Activated CD4-positive, alpha-beta T cell treated with anti-CD3 and anti-CD28 coated beads for 36 hours (primary cell): ENCODE measurements around the gene VPS36. TPM values are rescaled to one million over a fixed set of nuclear protein-coding genes. Genes with fewer than 3 reads are reported as not detected.
"Not testable (repeated sequence)": the region's sequence is repeated elsewhere in the genome, so short reads cannot be mapped to it uniquely, and the experiment has no call there.

Source experiments
- ATAC-seq: fragments of 200-7000 bp; cut with Tn5 transposase; one replicate; pipeline ENCODE4 v1.10.0; 2021; ENCODE audit warnings: mild to moderate bottlenecking, moderate library complexity
- CTCF ChIA-PET: fragments of 350-600 bp; sonication (Branson Sonifier 250); formaldehyde crosslinking; loops from one replicate; lab custom pipeline; 2021; ENCODE audit warnings: antibody characterized with exemption; lab: Charles Lee
- POLR2A ChIA-PET: fragments of 350-600 bp; sonication (Branson Sonifier 250); formaldehyde crosslinking; loops from one replicate; lab custom pipeline; 2021; ENCODE audit warnings: antibody characterized with exemption, inconsistent platforms; lab: Charles Lee
- DNase-seq: peaks from one replicate; pipeline ENCODE4 v3.0.0-alpha.2; 2020
- H3K27ac Mint-ChIP-seq: one replicate; pipeline ENCODE4 v1.8.0; 2021; ENCODE audit warnings: mixed read lengths
- H3K27me3 Mint-ChIP-seq: one replicate; pipeline ENCODE4 v1.8.0; 2021; ENCODE audit warnings: mixed read lengths
- H3K36me3 Mint-ChIP-seq: one replicate; pipeline ENCODE4 v1.8.0; 2021; ENCODE audit warnings: low read depth, mixed read lengths
- H3K4me1 Mint-ChIP-seq: one replicate; pipeline ENCODE4 v1.8.0; 2021; ENCODE audit warnings: mixed read lengths
- H3K4me3 Mint-ChIP-seq: one replicate; pipeline ENCODE4 v1.8.0; 2021; ENCODE audit warnings: mild to moderate bottlenecking, moderate library complexity, mixed read lengths
- H3K9me3 Mint-ChIP-seq: one replicate; pipeline ENCODE4 v1.8.0; 2021; ENCODE audit warnings: low read depth, mixed read lengths
- intact Hi-C, 2 experiments: fragments of 100-400 bp; cut with DNase I in 1 of 2; cut with micrococcal nuclease in 1 of 2; formaldehyde crosslinking; loops; one replicate each; pipeline versions ENCODE4 v1.14.2 to v1.15.1; 2022 to 2024; cut with DNase I, micrococcal nuclease
- total RNA-seq, 2 experiments: library from RNA; stranded (reverse); gene quantifications; one replicate each; pipeline ENCODE4 v1.2.3, GENCODE V29; 2021

Gene VPS36
- total RNA-seq, 2 experiments from 2014 or later: 27.4 to 29.8 TPM

DNA sequence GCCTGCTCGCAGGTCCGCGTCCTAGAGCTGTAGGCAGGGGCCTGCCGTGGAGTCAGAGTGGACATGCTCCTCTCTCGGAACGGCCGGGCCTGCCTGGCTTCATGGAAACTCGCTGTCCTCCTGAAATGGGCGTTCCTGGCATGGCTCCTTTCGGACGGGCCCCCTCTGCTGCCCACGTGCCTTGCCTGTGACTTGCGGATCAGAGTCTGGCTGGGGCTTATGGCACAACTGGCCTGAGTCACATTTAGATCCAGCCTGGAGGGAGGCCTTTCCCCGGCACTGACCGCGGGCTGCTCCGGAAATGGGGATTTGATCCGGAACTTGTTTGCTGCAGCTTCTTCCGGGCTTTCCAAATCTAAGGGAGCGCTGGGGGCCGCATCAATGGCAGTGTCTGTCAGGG lies 72.5 kb downstream of the VPS36 start:
- Mint-ChIP-seq H3K27me3 (no peaks in the 10 kb centered on the region), H3K9me3 (no peaks in the 10 kb centered on the region), H3K27ac (no peak overlapping the region), H3K4me1 (no peaks in the 10 kb centered on the region), H3K36me3 (no peaks in the 10 kb centered on the region), H3K4me3 (no peak overlapping the region)
- ATAC-seq: no peak
- intact Hi-C loops: no loop called here
- ChIA-PET POLR2A (no interaction called here), CTCF (no interaction called here)
- no peak for DNase-seq

DNA sequence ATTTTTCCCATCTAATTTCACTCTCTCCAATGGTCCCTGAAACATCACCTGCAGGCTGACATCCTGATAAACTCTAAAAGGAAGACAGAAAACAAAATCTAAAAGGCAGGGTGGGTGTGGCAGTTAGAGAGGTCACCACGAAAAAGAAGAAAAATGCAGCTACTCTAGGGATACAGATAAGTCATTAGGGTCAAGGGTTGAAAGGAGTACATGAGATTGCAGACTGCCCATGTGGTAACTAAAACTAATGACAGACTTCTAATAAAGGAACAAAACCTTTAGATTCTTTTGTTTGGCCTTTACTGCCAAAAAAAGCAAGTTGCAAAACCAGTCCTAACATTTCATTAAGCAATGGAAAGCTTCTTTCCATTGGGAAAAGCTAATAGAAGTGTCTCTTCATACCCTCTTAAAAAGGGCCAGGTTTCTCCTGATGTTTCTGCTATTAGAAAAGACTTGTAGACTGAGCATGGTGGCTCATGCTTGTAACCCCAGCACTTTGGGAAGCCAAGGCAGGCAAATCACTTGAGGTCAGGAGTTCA lies 75.5 kb downstream of the VPS36 start:
- Mint-ChIP-seq H3K9me3 (no peaks in the 10 kb centered on the region), H3K27me3 (no peaks in the 10 kb centered on the region), H3K4me1 (no peaks in the 10 kb centered on the region), H3K27ac (no peak overlapping the region), H3K36me3 (no peaks in the 10 kb centered on the region), H3K4me3 (no peak overlapping the region)
- ATAC-seq: no peak
- ChIA-PET POLR2A (no interaction called here), CTCF (no interaction called here)
- no peak for DNase-seq
- intact Hi-C loops: no loop called here

DNA sequence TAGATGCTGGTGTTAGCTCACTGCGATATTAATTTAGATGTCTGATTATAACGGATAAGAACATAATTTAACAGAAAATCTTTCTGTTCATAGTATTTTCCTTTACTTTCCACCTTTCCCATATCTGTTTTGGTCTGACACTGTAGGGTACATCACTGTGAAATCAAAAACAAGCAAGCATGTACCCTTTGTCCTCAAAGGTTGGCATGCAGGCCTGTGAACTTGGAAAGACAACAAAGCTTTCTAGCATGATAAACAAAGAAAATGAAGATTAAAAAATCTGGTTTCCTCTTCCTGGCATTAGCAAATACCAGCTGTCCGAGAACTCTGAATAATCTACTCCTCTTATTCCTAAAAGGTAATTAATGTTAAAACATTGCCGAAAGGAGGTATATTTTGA lies 76.0 kb downstream of the VPS36 start:
- Mint-ChIP-seq H3K27me3 (no peaks in the 10 kb centered on the region), H3K36me3 (no peaks in the 10 kb centered on the region), H3K27ac (no peak overlapping the region), H3K9me3 (no peaks in the 10 kb centered on the region), H3K4me3 (no peak overlapping the region), H3K4me1 (no peaks in the 10 kb centered on the region)
- ATAC-seq (no peak), DNase-seq (no peak)
- POLR2A ChIA-PET: no interaction called here
- CTCF ChIA-PET: no interaction called here
- intact Hi-C loops: no loop called here

DNA sequence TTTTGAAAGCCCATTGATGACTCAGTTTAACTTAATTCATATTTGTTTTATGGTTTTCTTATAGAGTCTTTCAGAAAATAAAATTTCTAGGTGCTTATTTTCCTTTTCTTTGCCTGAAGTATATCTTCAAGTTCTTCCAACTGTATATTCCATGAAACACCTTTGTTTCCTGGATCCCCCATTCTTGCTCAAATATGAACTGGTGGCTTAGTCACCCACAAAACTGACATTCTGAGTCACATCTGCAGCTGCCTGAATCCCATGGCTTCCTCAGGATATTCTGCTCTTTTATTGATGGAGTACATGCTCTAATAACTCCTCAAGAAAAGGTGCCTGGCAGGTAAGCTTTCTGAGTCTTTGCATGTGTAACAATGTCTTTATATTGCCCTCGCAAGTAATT lies 77.2 kb downstream of the VPS36 start:
- intact Hi-C loops, H3K27ac Mint-ChIP-seq, H3K4me3 Mint-ChIP-seq, DNase-seq, POLR2A ChIA-PET, CTCF ChIA-PET, H3K9me3 Mint-ChIP-seq, H3K27me3 Mint-ChIP-seq, H3K36me3 Mint-ChIP-seq, ATAC-seq, H3K4me1 Mint-ChIP-seq: not testable (repeated sequence)

DNA sequence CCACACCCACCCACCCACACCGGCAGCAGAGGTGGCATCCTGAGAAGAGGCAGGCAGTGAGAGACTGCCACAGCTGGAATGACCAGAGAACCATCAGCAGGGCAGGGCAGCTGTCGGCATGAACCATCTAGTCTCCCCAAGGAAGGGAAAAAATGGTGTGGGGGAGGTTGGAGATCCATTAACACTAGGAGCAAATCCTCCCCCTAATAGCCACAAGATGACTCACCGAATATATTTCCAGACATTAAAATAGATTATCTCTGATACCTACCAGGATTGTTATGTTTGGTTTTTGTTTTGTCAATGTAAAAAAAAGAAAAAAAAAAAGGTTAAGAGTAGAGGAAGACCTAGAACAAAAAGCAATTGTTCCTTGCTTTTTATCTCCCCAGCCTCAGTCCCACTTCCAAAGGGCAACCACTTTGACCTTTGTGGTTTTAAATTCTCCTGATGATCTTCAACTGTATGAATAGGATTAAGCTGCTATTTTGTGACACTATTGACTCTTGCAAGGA lies 78.6 kb downstream of the VPS36 start:
- no peaks in the 10 kb centered on the region for H3K36me3 Mint-ChIP-seq
- intact Hi-C loops: no loop called here
- ATAC-seq (no peak), DNase-seq (no peak)
- ChIA-PET CTCF (no interaction called here), POLR2A (interaction anchor here (0.8 kb wide), 1 partner anchor 10 kb away, joined by 4 read pairs; no protein-coding TSS in a partner anchor)
- no peaks in the 10 kb centered on the region for H3K9me3 Mint-ChIP-seq
- H3K27ac Mint-ChIP-seq: no peak overlapping the region
- H3K4me1 Mint-ChIP-seq: no peaks in the 10 kb centered on the region
- no peaks in the 10 kb centered on the region for H3K27me3 Mint-ChIP-seq
- H3K4me3 Mint-ChIP-seq: no peak overlapping the region

DNA sequence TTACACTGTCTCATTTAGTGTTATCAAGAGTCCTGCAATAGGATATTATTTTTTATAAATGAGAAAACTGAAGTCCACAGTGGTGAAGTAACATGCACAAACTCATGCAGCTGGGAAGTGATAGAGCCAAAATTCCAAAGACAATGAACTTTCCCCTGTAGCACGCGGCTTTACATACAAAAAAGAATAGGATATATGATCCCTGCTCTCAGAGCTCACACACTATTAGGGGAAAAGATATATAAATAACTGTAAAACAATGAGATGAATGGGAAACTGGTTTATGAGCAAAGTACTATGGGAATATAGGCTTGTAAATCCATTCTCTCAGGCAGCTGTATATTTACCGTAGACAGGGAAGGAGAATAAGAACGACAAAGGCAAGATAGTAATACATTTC lies 84.1 kb downstream of the VPS36 start:
- H3K27ac Mint-ChIP-seq: no peak overlapping the region
- POLR2A ChIA-PET: no interaction called here
- H3K27me3 Mint-ChIP-seq: peaks cover 3% of the 10 kb centered on the region
- H3K4me3 Mint-ChIP-seq: no peak overlapping the region
- H3K9me3 Mint-ChIP-seq: no peaks in the 10 kb centered on the region
- CTCF ChIA-PET: no interaction called here
- ATAC-seq: no peak
- intact Hi-C loops: no loop called here
- DNase-seq: no peak
- H3K36me3 Mint-ChIP-seq: no peaks in the 10 kb centered on the region
- H3K4me1 Mint-ChIP-seq: no peaks in the 10 kb centered on the region

Other genes with a start within 250 kb of the VPS36 start
- under 1 TPM; 0.14 to 0.19 TPM for gene THSD1, start 44.5 kb downstream of the VPS36 start, total RNA-seq
- 10 to 100 TPM; 65.5 to 95.7 TPM for gene CKAP2, start 4.8 kb upstream of the VPS36 start, total RNA-seq
- gene HNRNPA1L2, start 191.8 kb upstream of the VPS36 start, total RNA-seq: 1 to 10 TPM; 6.9 to 8.9 TPM
- gene SUGT1, start 202.2 kb upstream of the VPS36 start, total RNA-seq: 10 to 100 TPM; 58.3 to 64.8 TPM